ENCODE data around the gene WNT2. TPM values are rescaled to one million over a fixed set of nuclear protein-coding genes. Genes with fewer than 3 reads are reported as not detected.

Gene WNT2
- total RNA-seq, 1 experiment from 2014 or later = not detected

GRCh38 chr7:117243390-117243789 lies 79.5 kb downstream of the WNT2 start:
- intact Hi-C loops (cut with micrococcal nuclease; ENCODE audit: unreplicated experiment) = no loop called here
- Mint-ChIP-seq H3K27me3 (ENCODE audit: insufficient read depth, unreplicated experiment) (peaks cover 13% of the 10 kb centered on the region), H3K4me3 (ENCODE audit: unreplicated experiment) (no peak overlapping the region), H3K27ac (ENCODE audit: unreplicated experiment) (no peak overlapping the region), H3K9me3 (ENCODE audit: unreplicated experiment) (peaks cover 13% of the 10 kb centered on the region), H3K36me3 (ENCODE audit: insufficient read depth, unreplicated experiment) (no peaks in the 10 kb centered on the region), H3K4me1 (ENCODE audit: low read depth, unreplicated experiment) (no peaks in the 10 kb centered on the region)
- Histone ChIP-seq H3K4me1 (no peaks in the 10 kb centered on the region), H3K4me3 (ENCODE audit: low read depth, low read length) (no peak overlapping the region), H3K27me3 (replicated peaks; ENCODE audit: control insufficient read depth, insufficient read depth, low read length) (no peaks in the 10 kb centered on the region), H3K36me3 (ENCODE audit: control insufficient read depth, insufficient read depth, low read length) (no peaks in the 10 kb centered on the region), H3K9me3 (peaks cover 21% of the 10 kb centered on the region)
- DNase-seq = no peak
- ChIA-PET POLR2A (no interaction called here), CTCF (no interaction called here)
- BruUV-seq (replicated peaks) = no TSS peak
- no peak for TF ChIP-seq CTCF (IDR thresholded peaks at IDR 0.05; ENCODE audit: insufficient read depth in 1 of 2, low read depth in 1 of 2, low read length in 1 of 2, severe bottlenecking in 1 of 2, unreplicated experiment in 1 of 2)

- DNase-seq = no peak
- ChIA-PET CTCF (no interaction called here), POLR2A (no interaction called here)
- no TSS peak for BruUV-seq (replicated peaks)
- H3K4me3 Mint-ChIP-seq (ENCODE audit: unreplicated experiment) = no peak overlapping the region
- Histone ChIP-seq H3K4me3 (ENCODE audit: low read depth, low read length) (no peak overlapping the region), H3K9me3 (peaks cover 19% of the 10 kb centered on the region), H3K36me3 (ENCODE audit: control insufficient read depth, insufficient read depth, low read length) (no peaks in the 10 kb centered on the region), H3K27me3 (replicated peaks; ENCODE audit: control insufficient read depth, insufficient read depth, low read length) (no peaks in the 10 kb centered on the region), H3K4me1 (no peaks in the 10 kb centered on the region)
- H3K36me3 Mint-ChIP-seq (ENCODE audit: insufficient read depth, unreplicated experiment) = no peaks in the 10 kb centered on the region
- H3K9me3 Mint-ChIP-seq (ENCODE audit: unreplicated experiment) = peaks cover 15% of the 10 kb centered on the region
- intact Hi-C loops (cut with micrococcal nuclease; ENCODE audit: unreplicated experiment) = no loop called here
- peaks cover 18% of the 10 kb centered on the region for H3K27me3 Mint-ChIP-seq (ENCODE audit: insufficient read depth, unreplicated experiment)
- H3K4me1 Mint-ChIP-seq (ENCODE audit: low read depth, unreplicated experiment) = no peaks in the 10 kb centered on the region
- no peak for TF ChIP-seq CTCF (IDR thresholded peaks at IDR 0.05; ENCODE audit: insufficient read depth in 1 of 2, low read depth in 1 of 2, low read length in 1 of 2, severe bottlenecking in 1 of 2, unreplicated experiment in 1 of 2)
- H3K27ac Mint-ChIP-seq (ENCODE audit: unreplicated experiment) = no peak overlapping the region
Measured at GRCh38 chr7:117241088-117241487, 81.8 kb downstream of the WNT2 start.

- Histone ChIP-seq H3K4me3 (ENCODE audit: low read depth, low read length) (no peak overlapping the region), H3K9me3 (0 out of 2 replicates have a peak, but pooled peaks cover 8% of the 10 kb centered on the region), H3K36me3 (ENCODE audit: control insufficient read depth, insufficient read depth, low read length) (no peaks in the 10 kb centered on the region), H3K4me1 (no peaks in the 10 kb centered on the region), H3K27me3 (replicated peaks; ENCODE audit: control insufficient read depth, insufficient read depth, low read length) (no peaks in the 10 kb centered on the region)
- ChIA-PET POLR2A (no interaction called here), CTCF (no interaction called here)
- Mint-ChIP-seq H3K4me3 (ENCODE audit: unreplicated experiment) (no peak overlapping the region), H3K27ac (ENCODE audit: unreplicated experiment) (no peak overlapping the region), H3K36me3 (ENCODE audit: insufficient read depth, unreplicated experiment) (no peaks in the 10 kb centered on the region), H3K4me1 (ENCODE audit: low read depth, unreplicated experiment) (no peaks in the 10 kb centered on the region), H3K27me3 (ENCODE audit: insufficient read depth, unreplicated experiment) (peaks cover 21% of the 10 kb centered on the region), H3K9me3 (ENCODE audit: unreplicated experiment) (peaks cover 13% of the 10 kb centered on the region)
- intact Hi-C loops (cut with micrococcal nuclease; ENCODE audit: unreplicated experiment) = no loop called here
- TF ChIP-seq CTCF (IDR thresholded peaks at IDR 0.05; ENCODE audit: insufficient read depth in 1 of 2, low read depth in 1 of 2, low read length in 1 of 2, severe bottlenecking in 1 of 2, unreplicated experiment in 1 of 2) = no peak
- no peak for DNase-seq
- BruUV-seq (replicated peaks) = no TSS peak
Measured at GRCh38 chr7:117238937-117239336, 83.9 kb downstream of the WNT2 start.

All from Caco-2 (cell line).